22Rv1 (cell line): ENCODE measurements around the gene PDLIM5.

Experiments
- H3K27ac ChIP-seq: fragments of 450-650 bp; 2 replicates; pipeline ENCODE4 v1.5.1; 2017
- CTCF ChIP-seq: fragments of 450-650 bp; IDR thresholded peaks from 2 replicates; pipeline ENCODE4 v1.5.1; 2017; ENCODE audit warnings: mild to moderate bottlenecking
- ZFX ChIP-seq: fragments of 450-650 bp; IDR thresholded peaks from 2 replicates; pipeline ENCODE4 v1.6.1; 2017; ENCODE audit warnings: antibody characterized with exemption, borderline replicate concordance

Gene PDLIM5

GRCh38 chr4:94558392-94558904, 106.7 kb downstream of the PDLIM5 start:
- TF ChIP-seq ZFX (no peak), CTCF (no peak)
- H3K27ac ChIP-seq = no peak overlapping the region

GRCh38 chr4:94559351-94559806, 107.6 kb downstream of the PDLIM5 start:
- H3K27ac ChIP-seq = no peak overlapping the region
- TF ChIP-seq CTCF (no peak), ZFX (no peak)

- no peak for TF ChIP-seq CTCF
- no peak for TF ChIP-seq ZFX
- H3K27ac ChIP-seq = no peak overlapping the region
Measured at GRCh38 chr4:94561249-94562024, 109.7 kb downstream of the PDLIM5 start.

- no peak for TF ChIP-seq CTCF
- no peak for TF ChIP-seq ZFX
- H3K27ac ChIP-seq = no peak overlapping the region
Measured at GRCh38 chr4:94562285-94562684, 110.5 kb downstream of the PDLIM5 start.

- no peak for TF ChIP-seq ZFX
- no peak for TF ChIP-seq CTCF
- no peak overlapping the region for H3K27ac ChIP-seq
Measured at GRCh38 chr4:94564252-94564651, 112.5 kb downstream of the PDLIM5 start.

- no peak overlapping the region for H3K27ac ChIP-seq
- TF ChIP-seq ZFX (no peak), CTCF (no peak)
Measured at GRCh38 chr4:94566420-94566819, 114.7 kb downstream of the PDLIM5 start.

- TF ChIP-seq CTCF (no peak), ZFX (no peak)
- no peak overlapping the region for H3K27ac ChIP-seq
Measured at GRCh38 chr4:94567811-94568210, 116.1 kb downstream of the PDLIM5 start.
